SK-N-DZ (cell line): Measurements from ENCODE around the gene NDUFV3.
A peak's percentile ranks its signal among the peaks of the same experiment; 100 is the strongest.
"Not testable (repeated sequence)": the region's sequence is repeated elsewhere in the genome, so short reads cannot be mapped to it uniquely, and the experiment has no call there.

Source experiments
- DNase-seq: peaks from one replicate; pipeline ENCODE4 v3.0.0-alpha.2; 2015; ENCODE audit warnings: low spot score

The NDUFV3 gene

DNA sequence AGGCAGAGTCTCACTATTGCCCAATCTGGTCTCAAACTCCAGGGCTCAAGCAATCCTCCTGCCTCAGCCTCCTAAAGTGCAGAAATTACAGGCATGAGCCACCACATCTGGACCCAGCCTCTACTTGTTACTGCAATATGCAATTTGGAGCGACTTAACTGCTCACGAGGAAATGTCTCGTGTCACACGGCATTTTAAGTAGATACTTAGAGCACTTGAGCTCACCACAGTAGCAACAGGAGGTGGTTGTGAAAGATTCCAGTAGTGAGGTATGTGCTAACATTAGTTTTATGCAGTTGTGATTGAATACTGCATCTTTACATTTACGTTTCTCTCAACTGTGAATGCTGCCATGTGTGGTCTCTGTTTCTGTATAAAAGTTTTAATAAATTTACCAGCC is 5.8 kb upstream of the NDUFV3 start:
- DNase-seq = no peak

DNA sequence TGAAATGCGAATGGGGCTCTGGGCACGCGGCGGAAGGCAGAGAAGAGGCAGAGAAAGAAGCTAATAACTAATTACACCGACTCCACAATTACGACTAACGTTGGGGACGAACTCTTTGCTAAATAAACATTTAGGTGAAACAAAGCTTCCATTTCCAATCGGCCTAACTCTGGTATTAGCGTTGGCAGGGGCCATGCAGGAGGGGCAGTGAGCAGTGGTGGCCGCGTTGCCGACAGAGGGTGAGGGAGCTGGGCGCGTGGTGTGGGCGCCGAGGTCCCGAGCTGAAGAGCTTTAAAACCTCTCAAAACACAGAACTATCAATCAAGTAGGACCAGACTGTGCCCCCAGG is 553 bp upstream of the NDUFV3 start:
- DNase-seq = no peak

DNA sequence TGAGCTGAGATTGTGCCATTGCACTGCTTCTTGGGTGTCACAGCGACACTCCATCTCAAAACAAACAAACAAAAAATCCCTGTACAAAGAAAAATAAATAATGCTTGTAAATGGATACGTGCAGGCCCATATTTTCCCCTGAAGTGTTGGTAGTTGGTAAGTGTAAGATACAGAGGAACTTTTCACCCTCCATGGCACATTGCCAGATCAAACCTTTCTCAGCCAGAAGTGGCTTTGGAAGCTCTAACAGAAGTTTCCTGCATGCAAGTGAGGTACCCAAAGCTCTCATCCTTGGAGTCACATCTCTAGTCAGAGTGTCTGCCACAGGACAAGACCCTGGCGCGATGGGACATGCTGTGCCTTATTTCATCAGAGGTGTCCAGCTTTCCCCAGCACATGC is 7.3 kb downstream of the NDUFV3 start:
- DNase-seq = no peak

DNA sequence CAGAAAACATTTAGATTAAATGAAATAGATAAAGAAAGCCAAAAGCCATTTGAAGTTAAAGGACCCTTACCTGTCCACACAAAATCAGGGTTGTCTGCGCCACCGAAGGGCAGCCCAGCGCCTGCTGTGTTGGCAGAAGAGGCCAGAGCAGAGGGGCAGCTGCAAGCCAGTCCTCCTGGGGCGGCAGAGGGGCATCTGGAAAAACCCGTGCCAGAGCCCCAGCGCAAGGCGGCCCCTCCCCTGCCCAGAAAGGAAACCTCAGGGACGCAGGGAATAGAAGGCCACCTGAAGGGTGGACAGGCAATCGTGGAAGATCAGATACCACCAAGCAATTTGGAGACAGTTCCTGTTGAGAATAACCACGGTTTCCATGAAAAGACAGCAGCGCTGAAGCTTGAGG is 10.7 kb downstream of the NDUFV3 start:
- no peak for DNase-seq

DNA sequence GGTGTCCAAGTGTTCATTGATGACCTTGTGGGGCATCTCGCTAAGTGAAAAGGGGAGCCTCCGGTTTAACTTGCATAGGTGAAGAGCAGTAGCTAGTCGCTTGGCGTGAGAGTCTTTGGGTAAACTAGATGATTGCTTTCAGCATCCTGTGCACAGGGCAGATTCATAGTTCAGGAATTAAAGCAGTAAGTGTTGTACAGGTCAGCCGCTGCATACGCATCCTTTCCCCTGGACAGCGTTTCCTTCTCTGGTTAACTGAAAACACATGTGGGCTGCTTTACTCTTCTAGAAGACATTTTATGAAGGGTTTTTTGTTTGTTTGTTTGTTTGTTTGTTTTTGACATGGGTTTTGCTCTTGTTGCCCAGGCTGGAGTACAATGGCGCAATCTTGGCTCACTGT is 12.1 kb downstream of the NDUFV3 start:
- no peak for DNase-seq

DNA sequence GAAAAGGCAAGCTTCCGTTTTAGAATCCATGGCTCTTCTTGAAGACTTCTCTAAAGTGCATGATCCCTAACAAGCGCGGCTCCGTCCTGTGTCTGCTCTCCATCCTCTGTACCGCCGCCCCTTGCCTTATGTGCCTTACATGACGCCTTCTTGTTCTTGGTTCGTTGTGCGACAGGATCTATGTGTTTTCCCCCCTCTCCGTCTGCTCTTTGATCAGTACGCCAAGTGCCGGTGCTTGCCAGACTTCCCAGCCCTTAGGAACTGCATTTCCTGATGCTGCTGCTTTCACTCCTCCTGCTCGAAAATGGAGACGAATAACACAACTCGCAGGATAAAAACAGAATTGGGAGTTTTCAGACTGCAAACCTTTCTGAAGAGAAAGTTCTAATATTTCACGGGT is 13.1 kb downstream of the NDUFV3 start:
- no peak for DNase-seq

DNA sequence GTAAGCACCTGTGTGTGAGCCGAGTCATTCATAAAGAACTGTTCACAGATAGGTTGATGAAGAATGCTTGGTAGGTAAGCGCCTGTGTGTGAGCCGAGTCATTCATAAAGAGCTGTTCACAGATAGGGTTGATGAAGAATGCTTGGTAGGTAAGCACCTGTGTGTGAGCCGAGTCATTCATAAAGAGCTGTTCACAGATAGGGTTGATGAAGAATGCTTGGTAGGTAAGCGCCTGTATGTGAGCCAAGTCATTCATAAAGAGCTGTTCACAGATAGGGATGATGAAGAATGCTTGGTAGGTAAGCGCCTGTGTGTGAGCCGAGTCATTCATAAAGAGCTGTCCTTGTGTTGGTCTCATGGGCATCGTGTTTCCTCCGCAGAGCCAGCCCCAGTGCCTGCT is 15.4 kb downstream of the NDUFV3 start:
- not testable (repeated sequence) for DNase-seq

DNA sequence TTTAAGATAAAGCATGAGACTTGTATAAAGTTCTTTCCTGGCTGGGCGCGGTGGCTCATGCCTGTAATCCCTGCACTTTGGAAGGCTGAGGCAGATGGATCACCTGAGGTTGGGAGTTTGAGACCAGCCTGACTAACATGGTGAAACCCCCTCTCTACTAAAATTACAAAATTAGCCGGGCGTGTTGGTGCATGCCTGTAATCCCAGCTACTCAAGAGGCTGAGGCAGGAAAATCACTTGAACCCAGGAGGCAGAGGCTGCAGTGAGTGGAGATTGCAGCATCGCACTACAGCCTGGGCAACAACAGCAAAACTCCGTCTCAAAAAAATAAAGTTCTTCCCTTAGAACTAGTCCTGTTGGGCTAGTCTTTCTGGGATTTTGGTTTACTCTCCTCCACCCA is 18.8 kb downstream of the NDUFV3 start:
- not testable (repeated sequence) for DNase-seq

DNA sequence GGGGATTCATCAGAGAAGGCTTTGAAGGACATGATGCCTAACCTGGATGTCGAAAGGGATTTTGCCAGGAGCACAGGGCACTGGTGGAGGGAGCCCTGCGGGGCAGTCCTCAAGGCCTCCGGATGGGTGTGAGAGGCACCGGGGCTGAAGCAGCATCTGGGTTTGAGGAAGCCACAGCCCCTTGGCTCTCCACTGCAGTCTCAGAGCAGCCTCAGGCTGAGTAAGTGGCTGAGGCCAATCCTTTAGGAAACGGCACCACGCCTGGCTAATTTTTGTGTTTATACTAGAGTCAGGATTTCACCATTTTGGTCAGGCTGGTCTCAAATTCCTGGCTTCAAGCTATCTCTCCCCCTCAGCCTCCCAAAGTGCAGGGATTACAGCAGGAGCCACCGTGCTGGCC is 20.4 kb downstream of the NDUFV3 start:
- no peak for DNase-seq

DNA sequence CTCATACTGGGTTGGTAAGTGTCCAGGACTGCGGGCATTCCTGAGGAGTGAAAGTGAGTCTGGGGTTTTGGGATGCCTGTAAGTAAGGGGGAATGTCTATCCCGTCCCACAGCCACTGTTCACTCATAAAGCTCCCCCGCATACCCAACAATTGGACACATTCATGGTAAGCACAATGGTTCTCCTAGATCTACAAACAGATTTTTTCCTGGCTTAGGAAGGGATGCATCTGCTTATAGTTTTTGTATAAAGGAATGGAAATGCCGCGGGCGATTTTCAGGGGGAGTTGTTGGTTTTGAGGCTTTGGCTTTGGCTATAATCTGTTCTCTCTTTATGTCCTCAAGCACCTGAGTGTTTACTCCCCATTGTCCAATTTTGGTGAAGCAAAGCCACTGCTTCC is 25.2 kb downstream of the NDUFV3 start:
- DNase-seq = no peak

DNA sequence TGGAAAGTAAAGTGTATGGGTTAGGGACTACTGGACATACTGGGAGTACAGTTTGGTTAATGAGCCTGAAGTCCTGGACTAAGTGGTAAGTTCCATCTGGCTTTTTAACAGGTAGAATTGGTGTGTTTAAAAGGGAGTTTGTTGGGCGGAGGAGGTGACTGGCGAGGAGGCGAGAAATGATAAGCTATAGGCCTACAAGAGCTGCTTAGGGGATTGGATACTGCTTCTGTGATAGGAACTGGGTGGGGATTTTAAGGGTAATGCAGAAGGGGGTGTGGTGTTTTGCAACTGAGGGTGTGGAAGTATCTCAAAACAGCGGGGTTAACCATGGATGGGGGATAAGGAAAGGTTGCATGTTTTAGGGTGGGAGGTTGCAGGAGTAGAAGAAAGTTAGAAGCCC is 28.8 kb downstream of the NDUFV3 start:
- DNase-seq = no peak

DNA sequence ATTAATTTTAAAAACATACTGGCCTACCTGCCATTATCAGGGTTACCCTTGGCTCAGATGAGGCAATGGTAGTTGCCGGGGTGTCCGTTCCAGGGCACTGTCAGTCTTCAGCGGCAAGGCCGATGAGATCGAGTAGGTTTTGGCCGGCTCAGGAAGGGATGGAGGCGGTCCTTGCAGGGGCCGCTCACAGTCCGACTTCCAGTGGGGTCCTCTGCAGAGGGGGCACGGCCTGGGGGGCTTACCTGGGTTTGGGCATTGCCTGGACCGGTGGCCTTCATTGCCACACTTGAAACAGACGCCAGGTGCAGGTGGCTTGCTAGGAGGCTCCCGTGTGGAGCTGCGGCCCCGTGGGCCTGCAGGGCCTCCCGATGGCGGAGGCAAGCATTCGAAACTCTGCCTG is 29.8 kb downstream of the NDUFV3 start:
- DNase-seq = no peak

DNA sequence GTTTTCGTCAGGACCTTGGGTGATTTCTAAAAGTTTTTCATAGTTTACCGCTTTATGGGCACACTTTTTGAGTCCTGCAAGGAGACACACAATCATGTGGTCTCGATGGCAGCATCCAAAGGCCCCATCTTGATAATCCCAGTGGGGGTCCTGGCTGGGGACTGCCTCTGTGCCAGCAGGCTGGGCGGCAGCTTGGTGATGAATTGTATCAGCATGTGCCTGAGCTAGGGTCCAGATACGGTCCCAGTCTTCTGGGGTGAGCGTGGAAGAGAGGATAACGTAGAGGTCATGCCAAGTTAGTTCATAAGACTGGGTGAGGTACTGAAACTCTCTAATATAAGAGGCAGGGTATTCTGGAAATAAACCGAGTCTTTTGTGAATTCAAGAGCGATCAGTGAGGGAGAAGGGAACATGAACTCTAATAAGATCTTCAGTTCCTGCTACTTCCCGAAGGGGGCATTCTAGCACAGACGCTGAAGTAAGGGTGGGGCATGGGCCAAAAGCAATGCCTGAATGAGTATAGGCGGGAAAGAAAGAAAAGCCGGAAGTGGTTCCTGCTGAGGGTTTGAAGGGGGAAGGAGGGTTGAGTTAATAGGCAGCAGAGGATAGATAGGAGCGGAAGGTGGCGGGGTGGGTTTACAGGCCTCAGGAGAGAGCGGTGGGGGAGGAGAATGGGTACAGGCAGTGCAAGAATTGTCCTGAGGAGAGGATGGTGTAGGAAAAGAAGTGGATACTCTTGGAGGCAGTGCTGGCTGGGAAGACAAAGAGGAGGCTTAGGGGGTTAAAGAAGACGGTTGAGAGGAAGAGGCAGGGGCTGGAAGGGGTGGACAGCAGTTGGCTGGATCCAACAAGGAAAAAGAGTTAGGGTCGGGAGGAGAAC is 30.7 kb downstream of the NDUFV3 start:
- peak; percentile 92 for DNase-seq

DNA sequence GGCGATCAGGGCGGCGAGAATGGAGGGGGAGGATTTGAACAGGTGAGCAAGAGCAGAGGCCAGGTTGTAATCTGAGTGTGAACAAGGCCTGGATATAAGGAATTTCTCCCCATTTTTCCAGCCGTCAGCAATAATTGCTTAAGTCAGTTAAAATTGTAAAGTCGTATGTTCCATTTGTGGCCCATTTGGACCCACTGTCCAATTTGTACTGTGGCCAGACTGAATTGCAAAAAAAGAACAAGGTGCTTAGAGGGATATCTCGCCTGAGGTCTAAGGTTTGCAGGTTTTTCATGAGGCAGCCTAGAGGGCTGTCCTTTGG is 31.3 kb downstream of the NDUFV3 start:
- no peak for DNase-seq

DNA sequence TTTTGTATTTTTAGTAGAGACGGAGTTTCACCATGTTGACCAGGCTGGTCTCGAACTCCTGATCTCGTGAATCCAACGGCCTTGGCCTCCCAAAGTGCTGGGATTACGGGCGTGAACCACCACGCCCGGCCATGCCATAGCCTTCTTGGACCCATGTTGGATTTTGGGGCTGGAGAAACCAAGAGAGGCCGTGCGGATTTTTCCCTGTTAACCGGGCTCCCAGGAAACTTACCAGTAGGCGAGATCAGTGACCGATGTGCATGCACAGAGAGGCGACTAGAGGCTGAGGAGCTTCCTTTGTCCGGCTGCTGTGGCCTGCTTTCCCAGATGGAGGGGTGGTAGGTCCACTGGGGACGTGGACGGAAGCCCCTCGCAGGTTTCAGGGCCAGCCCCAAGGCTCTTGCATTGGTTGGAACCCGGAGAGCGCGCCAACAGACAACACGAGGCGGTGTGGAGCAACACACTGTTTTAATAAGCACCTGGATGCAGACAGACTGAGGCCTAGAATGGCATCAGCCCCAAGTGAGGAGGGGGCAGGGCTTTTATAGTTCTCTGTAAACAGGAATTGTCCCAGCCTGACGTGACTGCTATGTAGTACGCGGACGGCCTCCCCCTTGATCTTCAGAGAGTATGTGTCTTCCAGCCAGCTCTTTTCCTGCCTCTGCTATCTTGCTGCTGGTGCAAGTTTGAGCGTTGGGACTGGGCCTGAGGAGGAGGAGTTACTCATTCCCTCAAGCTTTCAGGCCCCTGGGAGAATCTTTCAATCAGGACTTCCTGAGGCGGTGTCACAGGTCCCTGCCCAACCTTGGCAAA is 32.2 kb downstream of the NDUFV3 start, which contains the start of gene ERVH48-1:
Gene ERVH48-1 (minus strand): TSS at position 517 of the 813 bp plus-strand sequence. CDS start 6,624 bp downstream, outside the sequence.
- no peak for DNase-seq

DNA sequence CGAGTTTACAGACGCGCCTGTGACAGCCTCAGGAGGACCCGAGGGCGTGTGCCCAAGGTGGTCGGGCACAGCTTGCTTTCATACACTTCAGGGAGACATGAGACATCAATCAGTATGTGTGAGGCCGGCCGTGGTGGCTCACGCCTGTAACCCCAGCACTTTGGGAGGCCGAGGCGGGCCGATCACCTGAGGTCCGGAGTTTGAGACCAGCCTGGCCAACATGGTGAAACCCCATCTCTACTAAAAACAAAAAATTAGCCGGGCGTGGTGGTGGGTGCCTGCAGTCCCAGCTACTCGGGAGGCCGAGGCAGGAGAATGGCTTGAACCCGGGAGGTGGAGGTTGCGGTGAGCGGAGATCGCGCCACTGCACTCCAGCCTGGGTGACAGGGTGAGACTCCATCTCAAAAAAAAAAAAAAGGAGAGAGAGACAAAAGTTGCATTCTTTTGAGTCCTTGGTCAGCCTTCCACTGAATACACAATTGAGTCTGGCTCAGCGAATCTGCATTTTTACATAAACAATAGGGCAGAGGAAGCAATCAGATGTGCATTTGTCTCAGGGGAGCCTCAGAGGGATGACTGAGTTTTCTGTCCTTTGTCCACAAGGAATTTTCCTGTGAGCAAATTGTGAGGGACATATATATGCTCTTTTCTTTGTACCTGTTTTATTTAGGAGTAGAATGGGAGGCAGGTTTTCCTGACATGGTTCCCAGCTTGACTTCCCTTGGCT is 34.5 kb downstream of the NDUFV3 start:
- DNase-seq = not testable (repeated sequence)

DNA sequence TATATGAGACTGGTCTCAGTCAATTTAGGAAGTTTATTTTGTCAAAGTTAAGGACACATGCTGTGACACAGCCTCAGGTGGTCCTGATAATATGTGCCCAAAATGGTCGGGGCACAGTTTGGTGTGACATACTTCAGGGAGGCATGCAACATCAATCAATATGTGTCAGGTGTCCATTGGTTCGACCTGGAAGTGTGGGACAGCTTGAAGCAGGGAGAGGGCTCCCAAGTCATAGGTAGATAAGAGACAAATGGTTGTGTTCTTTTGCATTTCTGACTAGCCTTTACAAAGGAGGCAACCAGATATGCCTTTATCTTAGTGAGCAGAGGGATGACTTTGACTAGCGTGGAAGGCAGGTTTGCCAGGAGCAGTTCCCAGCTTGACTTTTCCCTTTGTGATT is 36.9 kb downstream of the NDUFV3 start:
- DNase-seq = no peak

DNA sequence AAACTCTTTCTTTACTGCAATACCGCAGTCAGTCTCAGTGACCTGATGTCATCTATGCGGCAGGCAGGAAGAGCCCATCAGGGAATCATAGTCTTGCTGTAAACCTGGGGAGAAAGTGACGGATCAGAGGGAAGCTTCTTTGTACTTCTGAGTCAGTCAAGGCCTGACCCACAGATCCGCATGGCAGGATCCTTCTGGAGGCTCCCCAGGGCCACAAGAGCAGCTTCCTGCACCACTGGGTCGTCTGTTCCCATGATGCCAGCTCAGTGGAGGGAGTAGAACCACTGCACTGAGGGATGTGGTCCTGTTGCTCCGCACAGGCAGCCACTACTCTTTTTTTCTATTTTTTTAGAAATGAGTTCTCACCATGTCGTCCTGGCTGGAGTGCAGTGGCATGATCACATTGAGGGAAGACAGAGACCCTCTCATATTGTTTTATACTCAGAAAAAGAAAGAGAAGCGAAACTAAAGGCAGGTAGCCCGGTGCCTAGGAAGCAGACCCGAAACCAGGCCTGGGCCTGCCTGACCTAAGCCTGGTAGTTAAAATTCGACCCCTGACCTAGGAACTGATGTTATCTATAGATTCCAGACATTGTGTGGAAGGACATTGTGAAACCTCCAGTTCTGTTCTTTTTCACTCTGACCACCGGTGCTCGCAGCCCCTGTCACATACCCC is 38.6 kb downstream of the NDUFV3 start:
- peak; percentile 15 for DNase-seq

DNA sequence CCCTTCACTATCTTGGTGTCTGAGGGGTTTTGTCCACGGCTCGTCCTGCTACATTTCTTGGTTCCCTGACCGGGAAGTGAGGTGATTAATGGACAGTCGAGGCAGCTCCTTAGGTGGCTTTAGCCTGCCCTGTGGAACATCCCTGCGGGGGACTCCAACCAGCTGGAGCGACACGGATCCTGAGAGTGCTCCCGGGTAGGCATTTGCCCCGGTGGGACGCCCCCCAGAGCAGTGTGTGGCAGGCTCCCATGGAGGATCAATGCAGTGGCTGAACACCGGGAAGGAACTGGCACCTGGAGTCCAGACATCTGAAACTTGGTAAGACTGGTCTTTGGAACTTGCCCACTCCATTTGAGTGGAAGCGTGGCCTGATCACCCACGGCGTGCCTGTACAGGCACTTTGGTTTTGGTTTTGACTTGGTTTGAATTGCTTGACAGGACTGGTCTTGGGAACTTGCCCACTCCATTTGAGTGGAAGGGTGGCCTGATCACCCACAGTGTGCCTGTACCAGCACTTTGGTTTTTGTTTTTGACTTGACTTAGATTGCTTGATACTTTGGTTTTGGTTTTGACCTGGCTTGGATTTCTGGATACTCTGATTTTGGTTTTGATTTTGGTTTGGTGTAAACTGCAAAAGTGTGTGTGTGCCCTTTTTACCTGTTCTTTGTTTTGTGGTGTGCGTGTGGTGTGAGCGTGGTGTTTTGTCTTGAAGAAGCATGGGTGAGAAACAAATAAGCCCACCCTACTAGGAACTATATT is 39.4 kb downstream of the NDUFV3 start:
- DNase-seq = not testable (repeated sequence)

DNA sequence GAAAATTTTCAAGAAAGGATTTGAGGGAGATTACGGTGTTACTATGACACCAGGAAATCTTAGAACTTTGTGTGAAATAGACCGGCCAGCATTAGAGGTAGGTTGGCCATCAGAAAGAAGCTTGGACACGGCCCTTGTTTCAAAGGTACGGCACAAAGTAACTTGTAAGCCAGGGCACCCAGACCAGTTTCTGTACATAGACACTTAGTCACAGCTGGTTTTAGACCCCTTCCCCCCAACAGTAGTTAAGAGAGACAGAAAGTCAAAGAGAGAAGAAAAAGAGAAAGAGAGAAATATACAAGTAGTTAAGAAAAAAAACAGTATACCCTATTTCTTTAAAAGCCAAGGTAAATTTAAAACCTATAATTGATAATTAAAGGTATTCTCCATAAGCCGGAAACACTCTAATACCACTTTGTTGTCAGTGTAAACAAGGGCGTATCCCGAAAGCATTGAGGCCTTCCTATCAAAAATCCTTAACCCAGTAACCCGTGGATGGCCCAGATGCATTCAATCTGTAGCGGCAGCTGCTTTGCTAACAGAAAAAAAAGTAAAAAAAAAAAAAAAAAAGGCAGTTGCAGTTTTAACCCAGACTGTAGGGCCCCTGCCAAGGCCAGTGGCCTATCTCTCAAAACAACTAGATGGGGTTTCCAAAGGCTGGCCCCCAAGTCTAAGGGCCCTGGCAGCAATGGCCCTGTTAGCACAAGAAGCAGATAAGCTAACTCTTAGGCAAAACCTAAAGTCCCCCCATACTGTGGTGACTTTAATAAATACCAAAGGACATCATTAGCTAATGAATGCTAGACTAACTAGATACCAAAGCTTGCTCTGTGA is 40.2 kb downstream of the NDUFV3 start:
- DNase-seq = not testable (repeated sequence)
